H1 (cell line): ENCODE results near the gene PPP2R2C. TPM values are rescaled to one million over a fixed set of nuclear protein-coding genes. Genes with fewer than 3 reads are reported as not detected.

ENCODE experiments used
- EGR1 ChIP-seq: IDR thresholded peaks from 2 replicates; pipeline ENCODE4 v1.6.1; 2011; ENCODE audit warnings: low read depth, low read length, borderline replicate concordance
- KDM4A ChIP-seq: IDR thresholded peaks from one replicate; pipeline ENCODE4 v1.7.1; 2012; ENCODE audit warnings: low read depth, mild to moderate bottlenecking, moderate library complexity, low read length, inconsistent platforms; ENCODE audit not compliant: severe bottlenecking
- RBBP5 ChIP-seq: IDR thresholded peaks from 2 replicates; pipeline ENCODE4 v1.7.1; 2012; ENCODE audit warnings: low read depth, mild to moderate bottlenecking, inconsistent platforms, low read length, moderate library complexity, borderline replicate concordance
- TAF1 ChIP-seq: IDR thresholded peaks from 2 replicates; pipeline ENCODE4 v1.6.1; 2011; ENCODE audit warnings: mild to moderate bottlenecking, low read depth, low read length
- TEAD4 ChIP-seq: IDR thresholded peaks from 2 replicates; pipeline ENCODE4 v1.6.1; 2012; ENCODE audit warnings: low read depth, low read length, inconsistent platforms, mixed read lengths
- polyA plus RNA-seq, 7 experiments: library from polyadenylated mRNA; depleted of rRNA in 3 of 7; stranded (reverse) in 5 of 7; unstranded in 2 of 7; fragments of >200 nt in 5 of 7; fragments of 200-250 nt in 2 of 7; gene quantifications; 1 replicate in 5 of 7; 2 replicates in 1 of 7; 4 replicates in 1 of 7; pipeline versions ENCODE4 v1.2.1 to v1.2.3, GENCODE V29; 2011 to 2013; ENCODE audit warnings: missing spikeins in 2 of 7, mixed read lengths in 2 of 7
- total RNA-seq: library from RNA; stranded (reverse); fragmentation: NEBNext Ultra II Directional; extraction: Animal tissue kit (Norgen Biotek cat#: 25700); gene quantifications from 2 replicates; pipeline ENCODE4 v1.2.1, GENCODE V29; 2021
- TF ChIP-seq, protein P1 (sequence below): IDR thresholded peaks from 2 replicates; pipeline ENCODE4 v1.6.1; 2012; ENCODE audit warnings: inconsistent platforms

The PPP2R2C gene
- total and polyA plus RNA-seq, 2 of the 8 experiments (the other 6 are each of a cell fraction or from before 2014, with no cell fraction given) = 6.4 TPM

DNA sequence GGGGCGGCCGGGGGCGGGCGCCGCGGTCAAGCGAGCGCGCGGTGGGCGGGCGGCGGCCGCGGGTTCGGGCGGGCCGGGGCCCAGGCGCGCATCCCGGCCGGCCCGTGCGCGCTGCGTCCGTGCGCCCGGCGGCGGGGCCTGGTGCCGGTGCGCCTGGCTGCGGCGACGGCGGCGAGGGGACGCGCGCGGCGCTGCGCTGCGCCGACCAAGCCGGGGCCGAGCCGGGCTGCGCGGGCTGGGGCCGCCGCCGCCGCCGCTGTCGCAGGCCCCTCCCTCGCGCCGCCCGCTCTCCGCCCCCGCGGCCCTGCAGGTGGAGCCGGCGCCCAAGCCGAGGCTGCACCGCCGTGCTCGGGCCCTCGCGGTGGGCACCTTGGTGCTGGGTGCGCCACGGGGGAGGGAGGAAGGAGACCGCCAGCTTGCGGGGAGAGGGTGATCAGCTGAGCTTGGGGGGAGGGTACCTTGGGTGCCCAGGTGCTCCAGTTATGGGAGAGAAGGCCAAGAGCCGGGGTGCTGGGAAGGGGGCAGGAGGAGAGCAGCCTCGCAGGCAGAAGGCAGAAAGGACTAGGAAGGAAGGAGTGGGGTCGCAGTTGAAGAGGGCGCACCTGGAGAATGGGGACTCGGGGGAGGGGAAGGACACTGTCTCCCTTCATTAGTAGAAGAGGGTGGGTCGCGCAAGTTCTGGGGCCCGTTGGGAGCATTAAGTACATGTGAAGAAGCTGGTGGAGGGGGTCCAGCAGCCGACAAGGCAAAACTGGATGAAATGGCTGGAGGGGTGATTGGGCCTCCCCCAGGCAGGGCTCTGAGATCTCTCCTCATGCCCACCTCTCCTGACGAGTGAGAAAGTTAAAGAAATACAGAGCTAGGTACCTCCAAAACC lies at the start of gene PPP2R2C (continued):
- no peak for TF ChIP-seq RBBP5
- no peak for TF ChIP-seq TAF1
- TF ChIP-seq, protein P1, sequence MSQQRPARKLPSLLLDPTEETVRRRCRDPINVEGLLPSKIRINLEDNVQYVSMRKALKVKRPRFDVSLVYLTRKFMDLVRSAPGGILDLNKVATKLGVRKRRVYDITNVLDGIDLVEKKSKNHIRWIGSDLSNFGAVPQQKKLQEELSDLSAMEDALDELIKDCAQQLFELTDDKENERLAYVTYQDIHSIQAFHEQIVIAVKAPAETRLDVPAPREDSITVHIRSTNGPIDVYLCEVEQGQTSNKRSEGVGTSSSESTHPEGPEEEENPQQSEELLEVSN = no peak
- TF ChIP-seq EGR1 = peak; percentile 51; the same call in 1 of the 2 replicates
- TF ChIP-seq KDM4A = peak; percentile 46
- no peak for TF ChIP-seq TEAD4
